Endodermal cell (in vitro differentiated cells): ENCODE data around the gene XIRP2. TPM values are rescaled to one million over a fixed set of nuclear protein-coding genes. Genes with fewer than 3 reads are reported as not detected.

Experiments
- DNase-seq: peaks from one replicate; pipeline ENCODE4 v3.0.0-alpha.2; 2017
- H3K27ac ChIP-seq: 2 replicates; pipeline ENCODE4 v1.5.1; 2013; ENCODE audit warnings: mild to moderate bottlenecking, low read depth, low read length, moderate library complexity
- H3K27me3 ChIP-seq: 2 replicates; pipeline ENCODE4 v1.6.1; 2013; ENCODE audit warnings: mild to moderate bottlenecking, low read length, moderate library complexity; ENCODE audit not compliant: insufficient read depth, control insufficient read depth, poor library complexity, severe bottlenecking
- H3K36me3 ChIP-seq: 2 replicates; pipeline ENCODE4 v1.7.0; 2013; ENCODE audit warnings: mild to moderate bottlenecking, low read length, moderate library complexity; ENCODE audit not compliant: control insufficient read depth, insufficient read depth
- H3K4me1 ChIP-seq: one replicate; pipeline ENCODE4 v1.7.0; 2013; ENCODE audit warnings: low read length; ENCODE audit not compliant: control insufficient read depth, insufficient read depth
- H3K4me3 ChIP-seq: 2 replicates; pipeline ENCODE4 v1.5.1; 2013; ENCODE audit warnings: mild to moderate bottlenecking, low read length, moderate library complexity
- H3K9ac ChIP-seq: 2 replicates; pipeline ENCODE4 v1.6.1; 2013; ENCODE audit warnings: mild to moderate bottlenecking, low read length, moderate library complexity; ENCODE audit not compliant: poor library complexity, severe bottlenecking; ENCODE audit errors: extremely low read depth
- H3K9me3 ChIP-seq: 2 replicates; pipeline ENCODE4 v1.6.1; 2013; ENCODE audit warnings: mild to moderate bottlenecking, low read length, moderate library complexity; ENCODE audit not compliant: control insufficient read depth
- H3K27ac Mint-ChIP-seq: 2 replicates; pipeline ENCODE4 v1.8.0; 2020; ENCODE audit warnings: mixed read lengths
- H3K27me3 Mint-ChIP-seq: 2 replicates; pipeline ENCODE4 v1.8.0; 2021; ENCODE audit warnings: mild to moderate bottlenecking, mixed read lengths; ENCODE audit not compliant: insufficient read depth
- H3K36me3 Mint-ChIP-seq: 2 replicates; pipeline ENCODE4 v1.8.0; 2020; ENCODE audit warnings: low read depth, mixed read lengths
- H3K4me1 Mint-ChIP-seq: 2 replicates; pipeline ENCODE4 v1.8.0; 2020; ENCODE audit warnings: mixed read lengths
- H3K4me3 Mint-ChIP-seq: 2 replicates; pipeline ENCODE4 v1.8.0; 2020; ENCODE audit warnings: mild to moderate bottlenecking, moderate library complexity, mixed read lengths
- H3K9me3 Mint-ChIP-seq: 2 replicates; pipeline ENCODE4 v1.8.0; 2020; ENCODE audit warnings: mild to moderate bottlenecking, mixed read lengths
- CTCF ChIP-seq: fragments of 200-600 bp; sonication (generic); conservative IDR thresholded peaks from 2 replicates; pipeline ENCODE4 v1.5.0; 2021; ENCODE audit warnings: antibody characterized with exemption, mild to moderate bottlenecking
- WGBS, 2 experiments: methylation state at CpG; one replicate each; pipeline versions ENCODE4 v1.1.5 to v1.1.7; 2013; ENCODE audit warnings: missing lambda C conversion rate in 2 of 2, mixed read lengths in 1 of 2; ENCODE audit not compliant: insufficient coverage in 1 of 2, insufficient read length in 1 of 2; 5-methylcytosine and 5-hydroxymethylcytosine counted together
- total RNA-seq, 2 donors: library from RNA; stranded (reverse); fragmentation: NEBNext Ultra II Directional in 1 of 2; extraction: Animal tissue kit (Norgen Biotek cat#: 25700) in 1 of 2; gene quantifications; 2 replicates in 1 of 2; 3 replicates in 1 of 2; pipeline ENCODE4 v1.2.1, GENCODE V29; 2021

Gene XIRP2
- total RNA-seq, 2 donors from 2014 or later: not detected

- TF ChIP-seq CTCF: no peak
Measured at GRCh38 chr2:167128130-167128529, 239.8 kb downstream of the XIRP2 start.

DNA sequence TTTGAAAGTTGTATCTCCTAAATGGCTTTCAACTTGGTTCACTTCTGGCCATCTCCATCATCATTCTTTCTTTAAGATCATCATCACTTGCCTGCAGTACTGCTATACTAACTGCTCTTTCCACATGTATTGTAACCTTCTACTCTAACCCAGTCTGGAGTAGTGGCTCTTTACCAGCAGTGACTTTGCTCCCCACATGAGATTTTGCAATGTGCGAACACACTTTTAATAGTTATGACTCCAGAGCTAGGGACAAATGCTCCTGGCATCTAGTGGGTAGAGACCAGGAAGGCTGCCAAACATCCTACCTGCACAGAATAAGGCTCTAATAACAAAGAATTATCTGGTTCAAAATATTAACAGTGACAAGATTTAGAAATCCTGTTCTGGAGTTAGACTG is 243.8 kb downstream of the XIRP2 start:
- H3K27ac ChIP-seq: no peak overlapping the region
- no peak overlapping the region for H3K4me3 ChIP-seq
- H3K36me3 ChIP-seq: no peaks in the 10 kb centered on the region
- no peak for DNase-seq
- WGBS, 2 experiments: 93% methylated on average over 1 of the region's 1 CpG; no CpG with 5 or more reads in 1 of the 2 experiments
- Mint-ChIP-seq H3K36me3 (no peaks in the 10 kb centered on the region), H3K27ac (no peak overlapping the region), H3K9me3 (no peaks in the 10 kb centered on the region), H3K4me1 (no peaks in the 10 kb centered on the region), H3K27me3 (no peaks in the 10 kb centered on the region), H3K4me3 (no peak overlapping the region)
- no peak for TF ChIP-seq CTCF
- peaks cover 4% of the 10 kb centered on the region for H3K4me1 ChIP-seq
- no peak overlapping the region for H3K9ac ChIP-seq
- H3K27me3 ChIP-seq: no peaks in the 10 kb centered on the region
- H3K9me3 ChIP-seq: no peaks in the 10 kb centered on the region

More at GRCh38 chr2:167128130-167128529, 239.8 kb downstream of the XIRP2 start:
- no peak overlapping the region for H3K4me3 Mint-ChIP-seq
- no peaks in the 10 kb centered on the region for H3K36me3 Mint-ChIP-seq
- 92 to 99% methylated on average over 9 of the region's 9 CpGs for WGBS, 2 experiments
- H3K27me3 Mint-ChIP-seq: no peaks in the 10 kb centered on the region
- H3K4me1 Mint-ChIP-seq: no peaks in the 10 kb centered on the region
- H3K9me3 Mint-ChIP-seq: no peaks in the 10 kb centered on the region
- Histone ChIP-seq H3K27me3 (no peaks in the 10 kb centered on the region), H3K4me1 (no peaks in the 10 kb centered on the region), H3K9ac (no peak overlapping the region), H3K27ac (no peak overlapping the region), H3K9me3 (no peaks in the 10 kb centered on the region), H3K4me3 (no peak overlapping the region), H3K36me3 (no peaks in the 10 kb centered on the region)
- H3K27ac Mint-ChIP-seq: no peak overlapping the region
- no peak for DNase-seq

DNA sequence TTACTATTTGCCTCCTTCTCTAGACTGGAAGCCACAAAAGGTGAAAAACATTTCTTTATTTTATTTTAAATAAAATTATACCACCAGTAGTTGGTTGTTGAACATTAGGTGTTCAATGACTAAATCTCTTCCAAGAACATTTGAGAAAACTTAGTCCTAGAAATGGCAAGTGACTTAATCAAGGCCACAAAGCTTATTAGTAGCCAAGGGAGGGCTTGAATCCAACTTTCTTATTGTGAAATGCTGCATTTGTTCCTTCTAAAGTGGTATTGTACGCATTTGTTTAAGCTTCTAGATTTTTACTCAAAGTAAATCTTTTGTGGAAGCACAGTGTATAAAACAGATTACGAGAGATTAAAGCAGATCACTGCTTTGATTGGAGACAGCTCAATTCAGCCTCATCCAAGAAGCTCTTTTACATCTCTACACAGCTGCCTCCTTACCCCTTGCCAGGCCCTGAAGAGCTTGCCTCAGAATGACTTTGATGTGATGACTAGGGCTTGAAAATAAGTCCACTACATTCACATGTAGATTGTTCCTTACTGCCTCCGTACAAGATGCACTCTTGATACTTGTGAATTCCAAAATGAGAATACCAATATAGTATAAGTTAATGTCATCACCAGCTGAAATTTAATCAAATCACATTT is 244.8 kb downstream of the XIRP2 start:
- Mint-ChIP-seq H3K4me1 (no peaks in the 10 kb centered on the region), H3K27me3 (no peaks in the 10 kb centered on the region), H3K27ac (no peak overlapping the region), H3K9me3 (no peaks in the 10 kb centered on the region), H3K4me3 (no peak overlapping the region), H3K36me3 (no peaks in the 10 kb centered on the region)
- H3K9ac ChIP-seq: no peak overlapping the region
- no peak overlapping the region for H3K27ac ChIP-seq
- no peak overlapping the region for H3K4me3 ChIP-seq
- no peak for DNase-seq
- H3K36me3 ChIP-seq: no peaks in the 10 kb centered on the region
- H3K9me3 ChIP-seq: no peaks in the 10 kb centered on the region
- 82 to 100% methylated on average over 1 to 3 of the region's 3 CpGs for WGBS, 2 experiments
- H3K4me1 ChIP-seq: peaks cover 4% of the 10 kb centered on the region
- H3K27me3 ChIP-seq: no peaks in the 10 kb centered on the region
- TF ChIP-seq CTCF: no peak
